ENCODE results near the gene TUFT1. TPM values are rescaled to one million over a fixed set of nuclear protein-coding genes. Genes with fewer than 3 reads are reported as not detected.

The TUFT1 gene
- total and polyA plus RNA-seq, 2 donors (not counting 1 experiment from before 2014, with no cell fraction given), result 0.82 to 2.2 TPM

DNA sequence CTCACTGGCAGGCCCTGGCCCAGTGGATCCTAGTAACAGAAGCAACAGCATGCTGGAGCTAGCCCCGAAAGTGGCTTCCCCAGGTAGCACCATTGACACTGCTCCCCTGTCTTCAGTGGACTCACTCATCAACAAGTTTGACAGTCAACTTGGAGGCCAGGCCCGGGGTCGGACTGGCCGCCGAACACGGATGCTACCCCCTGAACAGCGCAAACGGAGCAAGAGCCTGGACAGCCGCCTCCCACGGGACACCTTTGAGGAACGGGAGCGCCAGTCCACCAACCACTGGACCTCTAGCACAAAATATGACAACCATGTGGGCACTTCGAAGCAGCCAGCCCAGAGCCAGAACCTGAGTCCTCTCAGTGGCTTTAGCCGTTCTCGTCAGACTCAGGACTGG is 21.2 kb upstream of the TUFT1 start:
- no peak overlapping the region for H3K27ac ChIP-seq (ENCODE audit: low read length in 2 of 2)
- no peak overlapping the region for H2AFZ ChIP-seq (ENCODE audit: insufficient read depth, low read depth, low read length, poor library complexity, severe bottlenecking)
- H3K27ac Mint-ChIP-seq, result no peak overlapping the region
- no peaks in the 10 kb centered on the region for H3K79me2 ChIP-seq (ENCODE audit: control insufficient read depth, insufficient read depth, low read length)
- ChIA-PET CTCF (no interaction called here), POLR2A (no interaction called here)
- H3K9ac ChIP-seq (ENCODE audit: low read length), result no peak overlapping the region
- H3K36me3 ChIP-seq (replicated peaks in 1 of 2; ENCODE audit: control extremely low read depth in 1 of 2, control insufficient read depth in 1 of 2, extremely low read depth in 1 of 2, insufficient read depth in 2 of 2, low read length in 1 of 2), result no peaks in the 10 kb centered on the region
- no peak overlapping the region for H3K4me3 ChIP-seq (ENCODE audit: control extremely low read depth in 1 of 5, extremely low read depth in 1 of 5, insufficient read depth in 1 of 5, low read depth in 2 of 5, low read length in 4 of 5)
- H4K20me1 ChIP-seq (ENCODE audit: control insufficient read depth, insufficient read depth, low read length, poor library complexity, severe bottlenecking), result no peaks in the 10 kb centered on the region
- TF ChIP-seq, protein P1, sequence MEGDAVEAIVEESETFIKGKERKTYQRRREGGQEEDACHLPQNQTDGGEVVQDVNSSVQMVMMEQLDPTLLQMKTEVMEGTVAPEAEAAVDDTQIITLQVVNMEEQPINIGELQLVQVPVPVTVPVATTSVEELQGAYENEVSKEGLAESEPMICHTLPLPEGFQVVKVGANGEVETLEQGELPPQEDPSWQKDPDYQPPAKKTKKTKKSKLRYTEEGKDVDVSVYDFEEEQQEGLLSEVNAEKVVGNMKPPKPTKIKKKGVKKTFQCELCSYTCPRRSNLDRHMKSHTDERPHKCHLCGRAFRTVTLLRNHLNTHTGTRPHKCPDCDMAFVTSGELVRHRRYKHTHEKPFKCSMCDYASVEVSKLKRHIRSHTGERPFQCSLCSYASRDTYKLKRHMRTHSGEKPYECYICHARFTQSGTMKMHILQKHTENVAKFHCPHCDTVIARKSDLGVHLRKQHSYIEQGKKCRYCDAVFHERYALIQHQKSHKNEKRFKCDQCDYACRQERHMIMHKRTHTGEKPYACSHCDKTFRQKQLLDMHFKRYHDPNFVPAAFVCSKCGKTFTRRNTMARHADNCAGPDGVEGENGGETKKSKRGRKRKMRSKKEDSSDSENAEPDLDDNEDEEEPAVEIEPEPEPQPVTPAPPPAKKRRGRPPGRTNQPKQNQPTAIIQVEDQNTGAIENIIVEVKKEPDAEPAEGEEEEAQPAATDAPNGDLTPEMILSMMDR (IDR thresholded peaks at IDR 0.05), result no peak
- TF ChIP-seq EZH2 (IDR thresholded peaks at IDR 0.05; ENCODE audit: borderline replicate concordance, insufficient read depth, low read depth, low read length, poor library complexity, severe bottlenecking), result no peak
- no peak overlapping the region for H3K4me2 ChIP-seq (replicated peaks; ENCODE audit: low read depth, low read length, poor library complexity, severe bottlenecking)
- WGBS (ENCODE audit: insufficient coverage), result 96% methylated on average over 15 of the region's 15 CpGs
- H3K4me3 Mint-ChIP-seq, result no peak overlapping the region
- no peaks in the 10 kb centered on the region for H3K4me1 Mint-ChIP-seq
- no peaks in the 10 kb centered on the region for H3K27me3 ChIP-seq (replicated peaks in 1 of 4; ENCODE audit: control extremely low read depth in 1 of 4, control insufficient read depth in 3 of 4, insufficient read depth in 4 of 4, low read length in 3 of 4)
- no peak for DNase-seq
- intact Hi-C loops (cut with micrococcal nuclease), result no loop called here
- H3K9me3 ChIP-seq (ENCODE audit: control extremely low read depth in 1 of 3, control insufficient read depth in 2 of 3, insufficient read depth in 1 of 3, low read length in 2 of 3), result no peaks in the 10 kb centered on the region
- H3K4me1 ChIP-seq (ENCODE audit: control insufficient read depth in 2 of 2, insufficient read depth in 2 of 2, low read length in 2 of 2), result no peaks in the 10 kb centered on the region
- no peak for ATAC-seq (ENCODE audit: low read depth)
- H3K27me3 Mint-ChIP-seq, result no peaks in the 10 kb centered on the region
- no peaks in the 10 kb centered on the region for H3K9me3 Mint-ChIP-seq (ENCODE audit: insufficient read depth)

DNA sequence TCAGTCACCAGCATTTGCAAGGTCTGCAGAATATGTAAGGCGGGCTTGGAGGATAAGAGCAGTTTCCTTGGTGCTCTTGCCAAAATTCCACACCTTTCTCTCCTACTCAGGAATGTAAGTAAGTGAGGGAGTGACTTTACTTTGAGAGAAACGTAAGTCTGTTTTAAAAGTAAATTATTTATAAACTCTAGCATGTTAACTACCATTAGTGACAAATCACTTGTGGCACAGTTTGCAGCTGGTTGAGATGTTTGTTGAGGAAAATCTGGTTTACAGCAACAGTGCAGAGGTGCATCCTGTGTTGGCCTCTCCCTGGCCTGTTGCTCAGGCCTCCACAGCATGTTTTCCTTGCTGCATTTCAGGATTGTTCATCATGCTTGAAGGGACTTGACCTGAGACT is 20.4 kb upstream of the TUFT1 start:
- Histone ChIP-seq H3K36me3 (replicated peaks in 1 of 2; ENCODE audit: control extremely low read depth in 1 of 2, control insufficient read depth in 1 of 2, extremely low read depth in 1 of 2, insufficient read depth in 2 of 2, low read length in 1 of 2) (no peaks in the 10 kb centered on the region), H3K27me3 (replicated peaks in 1 of 4; ENCODE audit: control extremely low read depth in 1 of 4, control insufficient read depth in 3 of 4, insufficient read depth in 4 of 4, low read length in 3 of 4) (no peaks in the 10 kb centered on the region), H3K9me3 (ENCODE audit: control extremely low read depth in 1 of 3, control insufficient read depth in 2 of 3, insufficient read depth in 1 of 3, low read length in 2 of 3) (no peaks in the 10 kb centered on the region), H3K9ac (ENCODE audit: low read length) (no peak overlapping the region), H2AFZ (ENCODE audit: insufficient read depth, low read depth, low read length, poor library complexity, severe bottlenecking) (no peak overlapping the region), H3K4me3 (ENCODE audit: control extremely low read depth in 1 of 5, extremely low read depth in 1 of 5, insufficient read depth in 1 of 5, low read depth in 2 of 5, low read length in 4 of 5) (no peak overlapping the region), H3K4me2 (replicated peaks; ENCODE audit: low read depth, low read length, poor library complexity, severe bottlenecking) (no peak overlapping the region), H3K27ac (ENCODE audit: low read length in 2 of 2) (no peak overlapping the region), H4K20me1 (ENCODE audit: control insufficient read depth, insufficient read depth, low read length, poor library complexity, severe bottlenecking) (no peaks in the 10 kb centered on the region), H3K79me2 (ENCODE audit: control insufficient read depth, insufficient read depth, low read length) (no peaks in the 10 kb centered on the region), H3K4me1 (ENCODE audit: control insufficient read depth in 2 of 2, insufficient read depth in 2 of 2, low read length in 2 of 2) (no peaks in the 10 kb centered on the region)
- ChIA-PET POLR2A (interaction anchor here (0.6 kb wide), 1 partner anchor 60 kb away, joined by 3 read pairs; the partner anchor contains the start of gene POGZ), CTCF (interaction anchor here (0.6 to 0.7 kb wide), 2 partner anchors 77 to 161 kb away, joined by 3 to 5 read pairs; no protein-coding TSS in a partner anchor)
- no peaks in the 10 kb centered on the region for H3K4me1 Mint-ChIP-seq
- no peak overlapping the region for H3K27ac Mint-ChIP-seq
- DNase-seq (no peak), ATAC-seq (ENCODE audit: low read depth) (no peak)
- H3K4me3 Mint-ChIP-seq, result no peak overlapping the region
- no CpG with 5 or more reads among the region's 2 CpGs for WGBS (ENCODE audit: insufficient coverage)
- H3K27me3 Mint-ChIP-seq, result no peaks in the 10 kb centered on the region
- H3K9me3 Mint-ChIP-seq (ENCODE audit: insufficient read depth), result no peaks in the 10 kb centered on the region
- intact Hi-C loops (cut with micrococcal nuclease), result no loop called here
- TF ChIP-seq, protein P1 (IDR thresholded peaks at IDR 0.05), result no peak
- no peak for TF ChIP-seq EZH2 (IDR thresholded peaks at IDR 0.05; ENCODE audit: borderline replicate concordance, insufficient read depth, low read depth, low read length, poor library complexity, severe bottlenecking)

Measured in B cell (primary cell).